ENCODE results near the gene PPP6R3.
A peak's percentile ranks its signal among the peaks of the same experiment; 100 is the strongest.
"Not testable (repeated sequence)": the region's sequence is repeated elsewhere in the genome, so short reads cannot be mapped to it uniquely, and the experiment has no call there.

The PPP6R3 gene

GRCh38 chr11:68442433-68442832 is 18.1 kb upstream of the PPP6R3 start:
- no peak for ATAC-seq
- Mint-ChIP-seq H3K9me3 (no peaks in the 10 kb centered on the region), H3K27ac (peak overlapping the region; percentile 20), H3K4me1 (peaks cover 4% of the 10 kb centered on the region), H3K36me3 (no peaks in the 10 kb centered on the region), H3K4me3 (no peak overlapping the region)
- DNase-seq (ENCODE audit: low spot score in 2 of 2), result no peak

- Mint-ChIP-seq H3K36me3 (no peaks in the 10 kb centered on the region), H3K27ac (no peak overlapping the region), H3K9me3 (no peaks in the 10 kb centered on the region), H3K4me3 (no peak overlapping the region), H3K4me1 (peaks cover 7% of the 10 kb centered on the region)
- DNase-seq (ENCODE audit: low spot score in 2 of 2), result no peak
- no peak for ATAC-seq
Observed at GRCh38 chr11:68444566-68444965, 16.0 kb upstream of the PPP6R3 start.

GRCh38 chr11:68445531-68446035 is 15.0 kb upstream of the PPP6R3 start:
- H3K36me3 Mint-ChIP-seq, result no peaks in the 10 kb centered on the region
- ATAC-seq (no peak), DNase-seq (ENCODE audit: low spot score in 2 of 2) (no peak)
- H3K27ac Mint-ChIP-seq, result no peak overlapping the region
- no peaks in the 10 kb centered on the region for H3K9me3 Mint-ChIP-seq
- peaks cover 7% of the 10 kb centered on the region for H3K4me1 Mint-ChIP-seq
- no peak overlapping the region for H3K4me3 Mint-ChIP-seq

GRCh38 chr11:68446046-68446725 is 14.4 kb upstream of the PPP6R3 start:
- DNase-seq (ENCODE audit: low spot score in 2 of 2) (no peak), ATAC-seq (no peak)
- Mint-ChIP-seq H3K27ac (no peak overlapping the region), H3K4me1 (peaks cover 7% of the 10 kb centered on the region), H3K4me3 (no peak overlapping the region), H3K36me3 (no peaks in the 10 kb centered on the region), H3K9me3 (no peaks in the 10 kb centered on the region)

- H3K27ac Mint-ChIP-seq, result peak overlapping the region; percentile 70
- H3K9me3 Mint-ChIP-seq, result no peaks in the 10 kb centered on the region
- DNase-seq (ENCODE audit: low spot score in 2 of 2), result peak; percentile 72 to 87
- H3K4me1 Mint-ChIP-seq, result peaks cover 7% of the 10 kb centered on the region
- ATAC-seq, result peak; percentile 95
- no peaks in the 10 kb centered on the region for H3K36me3 Mint-ChIP-seq
- H3K4me3 Mint-ChIP-seq, result no peak overlapping the region
Observed at GRCh38 chr11:68447015-68447801, 13.3 kb upstream of the PPP6R3 start.

GRCh38 chr11:68447914-68448313 is 12.6 kb upstream of the PPP6R3 start:
- not testable (repeated sequence) for H3K9me3 Mint-ChIP-seq; H3K36me3 Mint-ChIP-seq; DNase-seq (ENCODE audit: low spot score in 2 of 2); H3K4me1 Mint-ChIP-seq; H3K4me3 Mint-ChIP-seq; ATAC-seq
- peak overlapping the region; percentile 70 for H3K27ac Mint-ChIP-seq

- H3K27ac Mint-ChIP-seq, result no peak overlapping the region
- ATAC-seq, result no peak
- H3K36me3 Mint-ChIP-seq, result no peaks in the 10 kb centered on the region
- no peak for DNase-seq (ENCODE audit: low spot score in 2 of 2)
- no peak overlapping the region for H3K4me3 Mint-ChIP-seq
- H3K9me3 Mint-ChIP-seq, result no peaks in the 10 kb centered on the region
- H3K4me1 Mint-ChIP-seq, result peaks cover 7% of the 10 kb centered on the region
Observed at GRCh38 chr11:68448604-68449011, 11.9 kb upstream of the PPP6R3 start.

- Mint-ChIP-seq H3K4me1 (peaks cover 7% of the 10 kb centered on the region), H3K9me3 (no peaks in the 10 kb centered on the region), H3K36me3 (no peaks in the 10 kb centered on the region), H3K27ac (no peak overlapping the region), H3K4me3 (no peak overlapping the region)
- ATAC-seq (no peak), DNase-seq (ENCODE audit: low spot score in 2 of 2) (no peak)
Observed at GRCh38 chr11:68449951-68450350, 10.6 kb upstream of the PPP6R3 start.

- H3K4me1 Mint-ChIP-seq, result peaks cover 7% of the 10 kb centered on the region
Observed at GRCh38 chr11:68450711-68451110, 9.8 kb upstream of the PPP6R3 start.

GRCh38 chr11:68454767-68455166 is 5.8 kb upstream of the PPP6R3 start:
- H3K36me3 Mint-ChIP-seq, result peaks cover 8% of the 10 kb centered on the region
- no peak overlapping the region for H3K27ac Mint-ChIP-seq
- ATAC-seq (no peak), DNase-seq (ENCODE audit: low spot score in 2 of 2) (no peak)
- no peak overlapping the region for H3K4me3 Mint-ChIP-seq
- H3K4me1 Mint-ChIP-seq, result no peaks in the 10 kb centered on the region
- no peaks in the 10 kb centered on the region for H3K9me3 Mint-ChIP-seq

More at GRCh38 chr11:68450711-68451110, 9.8 kb upstream of the PPP6R3 start:
- no peak for DNase-seq (ENCODE audit: low spot score in 2 of 2)
- no peaks in the 10 kb centered on the region for H3K9me3 Mint-ChIP-seq
- no peak overlapping the region for H3K27ac Mint-ChIP-seq
- no peaks in the 10 kb centered on the region for H3K36me3 Mint-ChIP-seq
- H3K4me3 Mint-ChIP-seq, result no peak overlapping the region
- no peak for ATAC-seq

GRCh38 chr11:68455485-68455884 is 5.1 kb upstream of the PPP6R3 start:
- no peak overlapping the region for H3K27ac Mint-ChIP-seq
- H3K9me3 Mint-ChIP-seq, result no peaks in the 10 kb centered on the region
- H3K4me1 Mint-ChIP-seq, result no peaks in the 10 kb centered on the region
- H3K4me3 Mint-ChIP-seq, result no peak overlapping the region
- ATAC-seq (no peak), DNase-seq (ENCODE audit: low spot score in 2 of 2) (no peak)
- H3K36me3 Mint-ChIP-seq, result peaks cover 15% of the 10 kb centered on the region

GRCh38 chr11:68457216-68457897 is 3.2 kb upstream of the PPP6R3 start:
- ATAC-seq, result no peak
- peaks cover 7% of the 10 kb centered on the region for H3K4me1 Mint-ChIP-seq

GRCh38 chr11:68457898-68458249 is 2.7 kb upstream of the PPP6R3 start:
- ATAC-seq, result no peak
- no peaks in the 10 kb centered on the region for H3K9me3 Mint-ChIP-seq
- H3K4me3 Mint-ChIP-seq, result no peak overlapping the region
- DNase-seq (ENCODE audit: low spot score in 2 of 2), result no peak
- H3K27ac Mint-ChIP-seq, result no peak overlapping the region
- peaks cover 17% of the 10 kb centered on the region for H3K36me3 Mint-ChIP-seq
- peaks cover 13% of the 10 kb centered on the region for H3K4me1 Mint-ChIP-seq

More at GRCh38 chr11:68457216-68457897, 3.2 kb upstream of the PPP6R3 start:
- Mint-ChIP-seq H3K9me3 (no peaks in the 10 kb centered on the region), H3K36me3 (peaks cover 17% of the 10 kb centered on the region), H3K27ac (no peak overlapping the region), H3K4me3 (no peak overlapping the region)
- no peak for DNase-seq (ENCODE audit: low spot score in 2 of 2)

GRCh38 chr11:68458340-68458739 is 2.2 kb upstream of the PPP6R3 start:
- H3K4me1 Mint-ChIP-seq, result peaks cover 15% of the 10 kb centered on the region
- not testable (repeated sequence) for H3K4me3 Mint-ChIP-seq; H3K9me3 Mint-ChIP-seq; ATAC-seq; DNase-seq (ENCODE audit: low spot score in 2 of 2); H3K27ac Mint-ChIP-seq
- H3K36me3 Mint-ChIP-seq, result peaks cover 22% of the 10 kb centered on the region

GRCh38 chr11:68459886-68460740 is 439 bp upstream of the PPP6R3 start:
- Mint-ChIP-seq H3K4me1 (peaks cover 27% of the 10 kb centered on the region), H3K9me3 (no peaks in the 10 kb centered on the region), H3K4me3 (peak overlapping the region; percentile 63), H3K36me3 (peaks cover 38% of the 10 kb centered on the region), H3K27ac (peak overlapping the region; percentile 94)
- ATAC-seq (peak; percentile 94), DNase-seq (ENCODE audit: low spot score in 2 of 2) (peak; percentile 78 to 95)

Measured in stimulated activated effector memory CD8-positive, alpha-beta T cell treated with anti-CD3 and anti-CD28 coated beads, Interleukin-12 subunit alpha, Interleukin-12 subunit beta, amount 100 ng/mL, for 72 hours (primary cell).